ENCODE measurements around the gene IQGAP1.

DNA sequence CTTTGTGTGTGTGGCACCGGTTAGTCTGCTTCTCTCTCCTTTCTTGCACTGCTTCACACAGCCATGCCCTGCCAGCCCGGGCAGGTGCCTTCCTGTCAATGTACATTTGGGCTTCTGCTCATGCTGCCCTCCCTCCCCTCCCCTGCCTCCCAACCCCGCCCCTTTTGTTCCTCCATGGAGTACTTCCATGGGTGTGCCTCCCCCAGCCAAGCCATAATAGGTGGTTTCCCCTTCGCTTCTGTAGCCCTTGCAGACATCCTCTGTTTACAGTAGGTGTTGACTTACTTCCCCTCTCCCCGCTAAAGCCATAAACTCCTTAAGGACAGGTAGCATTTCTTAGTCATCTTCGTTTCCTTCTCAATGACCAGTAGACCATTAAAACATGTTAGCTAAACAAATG lies 109.9 kb downstream of the IQGAP1 start:
- TF ChIP-seq, protein P1, sequence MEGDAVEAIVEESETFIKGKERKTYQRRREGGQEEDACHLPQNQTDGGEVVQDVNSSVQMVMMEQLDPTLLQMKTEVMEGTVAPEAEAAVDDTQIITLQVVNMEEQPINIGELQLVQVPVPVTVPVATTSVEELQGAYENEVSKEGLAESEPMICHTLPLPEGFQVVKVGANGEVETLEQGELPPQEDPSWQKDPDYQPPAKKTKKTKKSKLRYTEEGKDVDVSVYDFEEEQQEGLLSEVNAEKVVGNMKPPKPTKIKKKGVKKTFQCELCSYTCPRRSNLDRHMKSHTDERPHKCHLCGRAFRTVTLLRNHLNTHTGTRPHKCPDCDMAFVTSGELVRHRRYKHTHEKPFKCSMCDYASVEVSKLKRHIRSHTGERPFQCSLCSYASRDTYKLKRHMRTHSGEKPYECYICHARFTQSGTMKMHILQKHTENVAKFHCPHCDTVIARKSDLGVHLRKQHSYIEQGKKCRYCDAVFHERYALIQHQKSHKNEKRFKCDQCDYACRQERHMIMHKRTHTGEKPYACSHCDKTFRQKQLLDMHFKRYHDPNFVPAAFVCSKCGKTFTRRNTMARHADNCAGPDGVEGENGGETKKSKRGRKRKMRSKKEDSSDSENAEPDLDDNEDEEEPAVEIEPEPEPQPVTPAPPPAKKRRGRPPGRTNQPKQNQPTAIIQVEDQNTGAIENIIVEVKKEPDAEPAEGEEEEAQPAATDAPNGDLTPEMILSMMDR (IDR thresholded peaks at IDR 0.05): no peak
- no peak for TF ChIP-seq POLR2A (IDR thresholded peaks at IDR 0.05)
